ENCODE measurements around the gene ZNF581.

ZNF581 gene

GRCh38 chr19:55661826-55662225 is 18.4 kb downstream of the ZNF581 start:
- TF ChIP-seq CEBPB (IDR thresholded peaks at IDR 0.05) (no peak), RAD21 (IDR thresholded peaks at IDR 0.05; ENCODE audit: low read depth) (no peak)

GRCh38 chr19:55663846-55664536 is 20.5 kb downstream of the ZNF581 start:
- TF ChIP-seq TAF1 (IDR thresholded peaks at IDR 0.05; ENCODE audit: low read depth) (no peak), CREB1 (IDR thresholded peaks at IDR 0.05; ENCODE audit: low read depth) (no peak), TEAD4 (IDR thresholded peaks at IDR 0.05) (no peak), MAX (IDR thresholded peaks at IDR 0.05) (no peak), NFIC (IDR thresholded peaks at IDR 0.05) (no peak), EGR1 (IDR thresholded peaks at IDR 0.05) (no peak), TCF12 (IDR thresholded peaks at IDR 0.05; ENCODE audit: low read depth) (no peak), ZBTB7A (IDR thresholded peaks at IDR 0.05; ENCODE audit: low read depth) (no peak)
- TF ChIP-seq, protein P1, sequence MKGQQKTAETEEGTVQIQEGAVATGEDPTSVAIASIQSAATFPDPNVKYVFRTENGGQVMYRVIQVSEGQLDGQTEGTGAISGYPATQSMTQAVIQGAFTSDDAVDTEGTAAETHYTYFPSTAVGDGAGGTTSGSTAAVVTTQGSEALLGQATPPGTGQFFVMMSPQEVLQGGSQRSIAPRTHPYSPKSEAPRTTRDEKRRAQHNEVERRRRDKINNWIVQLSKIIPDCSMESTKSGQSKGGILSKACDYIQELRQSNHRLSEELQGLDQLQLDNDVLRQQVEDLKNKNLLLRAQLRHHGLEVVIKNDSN (IDR thresholded peaks at IDR 0.05) = no peak
- TF ChIP-seq, protein P2, sequence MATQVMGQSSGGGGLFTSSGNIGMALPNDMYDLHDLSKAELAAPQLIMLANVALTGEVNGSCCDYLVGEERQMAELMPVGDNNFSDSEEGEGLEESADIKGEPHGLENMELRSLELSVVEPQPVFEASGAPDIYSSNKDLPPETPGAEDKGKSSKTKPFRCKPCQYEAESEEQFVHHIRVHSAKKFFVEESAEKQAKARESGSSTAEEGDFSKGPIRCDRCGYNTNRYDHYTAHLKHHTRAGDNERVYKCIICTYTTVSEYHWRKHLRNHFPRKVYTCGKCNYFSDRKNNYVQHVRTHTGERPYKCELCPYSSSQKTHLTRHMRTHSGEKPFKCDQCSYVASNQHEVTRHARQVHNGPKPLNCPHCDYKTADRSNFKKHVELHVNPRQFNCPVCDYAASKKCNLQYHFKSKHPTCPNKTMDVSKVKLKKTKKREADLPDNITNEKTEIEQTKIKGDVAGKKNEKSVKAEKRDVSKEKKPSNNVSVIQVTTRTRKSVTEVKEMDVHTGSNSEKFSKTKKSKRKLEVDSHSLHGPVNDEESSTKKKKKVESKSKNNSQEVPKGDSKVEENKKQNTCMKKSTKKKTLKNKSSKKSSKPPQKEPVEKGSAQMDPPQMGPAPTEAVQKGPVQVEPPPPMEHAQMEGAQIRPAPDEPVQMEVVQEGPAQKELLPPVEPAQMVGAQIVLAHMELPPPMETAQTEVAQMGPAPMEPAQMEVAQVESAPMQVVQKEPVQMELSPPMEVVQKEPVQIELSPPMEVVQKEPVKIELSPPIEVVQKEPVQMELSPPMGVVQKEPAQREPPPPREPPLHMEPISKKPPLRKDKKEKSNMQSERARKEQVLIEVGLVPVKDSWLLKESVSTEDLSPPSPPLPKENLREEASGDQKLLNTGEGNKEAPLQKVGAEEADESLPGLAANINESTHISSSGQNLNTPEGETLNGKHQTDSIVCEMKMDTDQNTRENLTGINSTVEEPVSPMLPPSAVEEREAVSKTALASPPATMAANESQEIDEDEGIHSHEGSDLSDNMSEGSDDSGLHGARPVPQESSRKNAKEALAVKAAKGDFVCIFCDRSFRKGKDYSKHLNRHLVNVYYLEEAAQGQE (IDR thresholded peaks at IDR 0.05; ENCODE audit: low read depth) = no peak

DNA sequence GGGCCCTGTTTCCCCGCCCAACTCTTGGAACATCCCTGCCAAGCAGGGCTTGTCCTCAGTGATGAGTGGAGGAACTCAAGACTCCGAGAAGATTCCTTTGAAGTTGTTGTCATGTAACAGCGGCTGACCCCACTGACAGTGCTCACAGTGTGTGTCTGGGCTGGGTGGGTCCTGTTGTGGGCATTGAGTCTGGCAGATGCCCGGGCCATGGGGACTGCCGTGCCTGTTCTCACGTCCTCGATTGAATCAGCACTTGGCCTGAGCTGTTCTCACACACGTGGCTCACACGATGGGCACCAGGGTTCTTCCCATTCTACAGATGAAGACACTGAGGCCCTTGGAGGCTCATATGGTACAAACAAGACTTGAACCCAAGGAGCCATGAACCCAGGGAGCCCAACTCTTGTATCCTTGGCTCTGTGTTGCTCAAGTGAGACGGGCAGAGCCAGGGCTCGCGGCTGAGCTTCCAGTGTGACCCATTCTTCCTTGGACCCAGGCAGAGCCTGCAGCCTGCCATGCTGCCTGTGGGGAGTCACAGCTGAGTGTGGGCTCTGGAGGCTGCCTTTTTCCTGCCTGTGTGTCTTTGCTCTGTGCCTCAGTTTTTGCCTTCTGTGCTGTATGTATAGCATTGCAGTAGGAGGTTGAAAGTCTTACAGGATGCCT is 23.0 kb downstream of the ZNF581 start:
- TF ChIP-seq MAX (IDR thresholded peaks at IDR 0.05) = no peak
- no peak for TF ChIP-seq FOXM1 (IDR thresholded peaks at IDR 0.05; ENCODE audit: borderline replicate concordance, low read depth)
- TF ChIP-seq TCF12 (IDR thresholded peaks at IDR 0.05; ENCODE audit: low read depth) = no peak
- TF ChIP-seq EP300 (IDR thresholded peaks at IDR 0.05; ENCODE audit: borderline replicate concordance) = no peak
- TF ChIP-seq YY1 (IDR thresholded peaks at IDR 0.05; ENCODE audit: low read depth) = no peak
- no peak for TF ChIP-seq CEBPB (IDR thresholded peaks at IDR 0.05)
- TF ChIP-seq ZBTB7A (IDR thresholded peaks at IDR 0.05; ENCODE audit: low read depth) = no peak
- TF ChIP-seq, protein P2 (IDR thresholded peaks at IDR 0.05; ENCODE audit: low read depth) = no peak
- TF ChIP-seq CREB1 (IDR thresholded peaks at IDR 0.05; ENCODE audit: low read depth) = no peak
- no peak for TF ChIP-seq RAD21 (IDR thresholded peaks at IDR 0.05; ENCODE audit: low read depth)
- no peak for TF ChIP-seq TAF1 (IDR thresholded peaks at IDR 0.05; ENCODE audit: low read depth)
- no peak for TF ChIP-seq NFIC (IDR thresholded peaks at IDR 0.05)
- TF ChIP-seq, protein P1 (IDR thresholded peaks at IDR 0.05) = no peak
- TF ChIP-seq TEAD4 (IDR thresholded peaks at IDR 0.05) = no peak
- no peak for TF ChIP-seq EGR1 (IDR thresholded peaks at IDR 0.05)

- TF ChIP-seq TCF12 (IDR thresholded peaks at IDR 0.05; ENCODE audit: low read depth) (no peak), TEAD4 (IDR thresholded peaks at IDR 0.05) (no peak), RAD21 (IDR thresholded peaks at IDR 0.05; ENCODE audit: low read depth) (no peak), ZBTB7A (IDR thresholded peaks at IDR 0.05; ENCODE audit: low read depth) (no peak), YY1 (IDR thresholded peaks at IDR 0.05; ENCODE audit: low read depth) (no peak), TAF1 (IDR thresholded peaks at IDR 0.05; ENCODE audit: low read depth) (no peak), MAX (IDR thresholded peaks at IDR 0.05) (no peak)
- TF ChIP-seq, protein P1 (IDR thresholded peaks at IDR 0.05) = no peak
Observed at GRCh38 chr19:55667006-55667381, 23.5 kb downstream of the ZNF581 start.

DNA sequence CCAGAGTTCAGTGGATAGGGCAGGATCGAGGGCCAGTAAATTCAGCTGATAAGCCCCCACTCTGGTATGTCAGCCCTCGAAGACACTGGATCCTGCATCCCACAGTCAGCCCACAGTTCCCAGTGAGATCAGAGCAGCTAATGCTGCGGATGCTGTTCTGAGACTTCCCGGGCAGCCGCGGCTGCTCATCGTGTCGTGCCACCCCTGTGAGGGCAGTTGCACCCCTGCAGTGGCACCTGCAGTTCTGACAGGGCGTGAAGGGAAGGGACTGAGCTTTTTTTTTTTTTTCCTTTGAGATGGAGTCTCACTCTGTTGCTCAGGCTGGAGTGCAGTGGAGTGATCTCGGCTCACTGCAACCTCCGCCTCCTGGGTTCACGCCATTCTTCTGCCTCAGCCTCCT is 24.1 kb downstream of the ZNF581 start:
- TF ChIP-seq TEAD4 (IDR thresholded peaks at IDR 0.05) = 0 out of 2 replicates have a peak, but pooled peaks have one; percentile 26
- TF ChIP-seq EP300 (IDR thresholded peaks at IDR 0.05; ENCODE audit: borderline replicate concordance) = no peak
- peak; percentile 33; the same call in 1 of the 2 replicates for TF ChIP-seq ZBTB7A (IDR thresholded peaks at IDR 0.05; ENCODE audit: low read depth)
- no peak for TF ChIP-seq CREB1 (IDR thresholded peaks at IDR 0.05; ENCODE audit: low read depth)
- TF ChIP-seq, protein P1 (IDR thresholded peaks at IDR 0.05) = no peak
- TF ChIP-seq TCF12 (IDR thresholded peaks at IDR 0.05; ENCODE audit: low read depth) = peak; percentile 67; the same call in 1 of the 2 replicates
- TF ChIP-seq FOXM1 (IDR thresholded peaks at IDR 0.05; ENCODE audit: borderline replicate concordance, low read depth) = peak; percentile 9; the same call in 1 of the 2 replicates
- TF ChIP-seq NFIC (IDR thresholded peaks at IDR 0.05) = no peak

Data from Ishikawa (cell line).